ENCODE measurements around the gene KIAA1958.

DNA sequence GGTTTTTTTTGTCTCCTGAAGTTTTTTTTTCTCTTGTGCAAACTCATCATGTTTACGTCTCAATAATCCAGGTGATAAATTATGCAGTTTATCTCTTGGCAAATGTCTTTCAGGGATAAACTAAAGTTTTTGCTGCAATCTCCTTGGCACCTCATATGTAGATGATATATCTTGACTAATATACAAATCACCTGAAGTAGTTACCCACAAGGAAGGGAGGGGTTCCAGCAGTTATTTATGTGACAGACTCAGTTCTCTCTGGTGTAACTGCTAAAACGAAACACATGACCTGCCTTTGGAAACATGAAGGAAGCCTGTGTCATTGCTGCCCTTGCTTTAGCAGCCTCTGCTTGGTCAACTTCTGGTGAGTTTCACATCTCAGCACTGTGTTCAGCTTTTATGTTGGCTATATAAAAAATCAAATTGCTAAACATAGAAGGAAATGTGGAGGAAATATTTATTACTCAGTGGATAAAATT lies 39.3 kb upstream of the KIAA1958 start:
- TF ChIP-seq POLR2A (IDR thresholded peaks at IDR 0.05) = no peak
- TF ChIP-seq, protein P1, sequence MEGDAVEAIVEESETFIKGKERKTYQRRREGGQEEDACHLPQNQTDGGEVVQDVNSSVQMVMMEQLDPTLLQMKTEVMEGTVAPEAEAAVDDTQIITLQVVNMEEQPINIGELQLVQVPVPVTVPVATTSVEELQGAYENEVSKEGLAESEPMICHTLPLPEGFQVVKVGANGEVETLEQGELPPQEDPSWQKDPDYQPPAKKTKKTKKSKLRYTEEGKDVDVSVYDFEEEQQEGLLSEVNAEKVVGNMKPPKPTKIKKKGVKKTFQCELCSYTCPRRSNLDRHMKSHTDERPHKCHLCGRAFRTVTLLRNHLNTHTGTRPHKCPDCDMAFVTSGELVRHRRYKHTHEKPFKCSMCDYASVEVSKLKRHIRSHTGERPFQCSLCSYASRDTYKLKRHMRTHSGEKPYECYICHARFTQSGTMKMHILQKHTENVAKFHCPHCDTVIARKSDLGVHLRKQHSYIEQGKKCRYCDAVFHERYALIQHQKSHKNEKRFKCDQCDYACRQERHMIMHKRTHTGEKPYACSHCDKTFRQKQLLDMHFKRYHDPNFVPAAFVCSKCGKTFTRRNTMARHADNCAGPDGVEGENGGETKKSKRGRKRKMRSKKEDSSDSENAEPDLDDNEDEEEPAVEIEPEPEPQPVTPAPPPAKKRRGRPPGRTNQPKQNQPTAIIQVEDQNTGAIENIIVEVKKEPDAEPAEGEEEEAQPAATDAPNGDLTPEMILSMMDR (IDR thresholded peaks at IDR 0.05) = no peak

Data from body of pancreas (tissue), 4 donors.